NCI-H2081 (cell line): Measurements from ENCODE around the gene FBXO9.

Experiments
- DNase-seq, 2 experiments: peaks; one replicate each; lab custom pipeline; 2025; lab: John Stamatoyannopoulos, UW

FBXO9 gene

GRCh38 chr6:53136000-53136609, 70.9 kb downstream of the FBXO9 start:
- no peak for DNase-seq

GRCh38 chr6:53139841-53140413, 74.7 kb downstream of the FBXO9 start:
- no peak for DNase-seq

DNA sequence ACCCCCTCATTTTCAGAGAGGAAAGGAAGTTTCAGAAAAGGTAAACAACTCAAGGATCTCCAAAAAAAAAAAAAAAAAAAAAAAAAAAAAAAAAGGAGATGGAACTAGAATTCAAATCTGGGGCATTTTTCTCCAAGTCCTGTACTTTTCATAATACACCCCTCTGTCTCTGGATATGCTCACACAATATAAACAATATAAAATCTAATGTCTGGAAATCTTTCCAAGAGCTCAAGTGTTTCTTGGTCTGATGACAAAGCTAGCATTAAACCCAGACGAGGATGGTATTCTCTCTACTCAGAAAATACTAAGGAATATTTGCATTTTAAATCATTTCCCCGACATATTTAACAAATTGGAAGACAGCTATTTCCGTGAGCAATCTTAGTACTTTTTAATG, 77.6 kb downstream of the FBXO9 start:
- DNase-seq: no peak

GRCh38 chr6:53143710-53144109, 78.5 kb downstream of the FBXO9 start:
- DNase-seq: no peak

DNA sequence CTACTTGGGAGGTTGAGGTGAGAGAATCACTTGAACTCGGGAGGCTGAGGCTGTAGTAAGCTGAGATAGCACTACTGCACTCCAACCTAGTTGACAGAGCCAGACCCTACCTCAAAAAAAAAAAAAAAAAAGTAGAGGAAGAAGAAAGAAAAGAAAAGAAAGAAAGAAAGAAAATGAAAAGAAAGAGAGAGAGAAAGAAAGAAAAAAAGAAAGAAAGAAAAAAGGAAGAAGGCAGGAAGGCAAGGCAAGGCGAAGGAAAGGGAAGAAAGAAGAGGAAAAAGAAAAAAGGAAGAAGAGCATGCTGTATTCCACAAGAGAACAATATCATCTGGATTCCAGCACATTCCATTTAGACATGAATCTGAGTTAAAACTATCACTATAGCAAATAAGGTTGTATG, 79.6 kb downstream of the FBXO9 start:
- no peak for DNase-seq

DNA sequence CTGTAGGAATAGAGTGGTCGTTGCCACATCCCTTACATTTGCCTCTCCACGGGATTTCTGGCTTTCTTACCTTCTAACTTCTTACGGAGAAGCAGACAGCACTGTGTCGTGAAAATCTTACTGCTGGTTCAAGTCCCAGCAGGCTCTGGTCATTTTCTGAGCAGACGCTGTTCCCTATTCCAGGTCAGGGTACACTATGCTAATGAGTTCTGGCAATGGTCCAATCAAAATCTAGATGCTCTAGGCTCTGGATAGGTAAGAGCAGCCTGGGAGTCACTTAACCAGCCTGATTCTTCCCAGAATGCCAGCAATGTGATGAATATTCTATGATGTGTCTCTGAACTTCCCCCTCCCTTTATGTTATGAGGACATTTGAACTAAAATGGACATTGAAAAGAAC, 83.5 kb downstream of the FBXO9 start, which contains the start of gene GCM1:
Gene GCM1 (minus strand): TSS at position 158 of the 400 bp plus-strand sequence. CDS start 3,209 bp downstream, outside the sequence.
- no peak for DNase-seq
